C4-2B (cell line): ENCODE results near the gene HAX1.

Experiments used
- ZFX ChIP-seq: fragments of 450-650 bp; IDR thresholded peaks from 2 replicates; pipeline ENCODE4 v1.6.1; 2017
- TF ChIP-seq, protein P1 (sequence below): fragments of 450-650 bp; conservative IDR thresholded peaks from 2 replicates; pipeline ENCODE4 v1.5.1; 2017; ENCODE audit warnings: mild to moderate bottlenecking

DNA sequence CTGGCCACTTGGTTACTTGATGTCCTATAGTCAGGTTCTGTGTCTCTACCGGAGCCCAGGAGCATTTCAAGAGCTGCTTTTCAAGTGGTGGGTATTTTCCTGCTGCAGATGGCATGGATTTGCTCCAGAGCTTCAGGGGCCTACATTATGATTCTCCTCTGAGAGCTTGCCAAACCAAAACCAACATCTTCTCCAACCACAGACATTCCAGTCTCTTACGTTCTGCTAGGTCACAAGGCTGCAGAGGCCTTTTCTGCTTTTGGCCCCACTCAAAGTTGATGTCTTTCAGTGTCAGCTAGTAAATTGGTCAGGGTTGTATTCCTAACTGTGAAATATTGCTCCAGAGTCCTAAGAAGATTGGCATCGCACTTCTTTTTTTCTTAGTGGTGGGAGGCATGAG is 33.7 kb downstream of the HAX1 start:
- TF ChIP-seq, protein P1, sequence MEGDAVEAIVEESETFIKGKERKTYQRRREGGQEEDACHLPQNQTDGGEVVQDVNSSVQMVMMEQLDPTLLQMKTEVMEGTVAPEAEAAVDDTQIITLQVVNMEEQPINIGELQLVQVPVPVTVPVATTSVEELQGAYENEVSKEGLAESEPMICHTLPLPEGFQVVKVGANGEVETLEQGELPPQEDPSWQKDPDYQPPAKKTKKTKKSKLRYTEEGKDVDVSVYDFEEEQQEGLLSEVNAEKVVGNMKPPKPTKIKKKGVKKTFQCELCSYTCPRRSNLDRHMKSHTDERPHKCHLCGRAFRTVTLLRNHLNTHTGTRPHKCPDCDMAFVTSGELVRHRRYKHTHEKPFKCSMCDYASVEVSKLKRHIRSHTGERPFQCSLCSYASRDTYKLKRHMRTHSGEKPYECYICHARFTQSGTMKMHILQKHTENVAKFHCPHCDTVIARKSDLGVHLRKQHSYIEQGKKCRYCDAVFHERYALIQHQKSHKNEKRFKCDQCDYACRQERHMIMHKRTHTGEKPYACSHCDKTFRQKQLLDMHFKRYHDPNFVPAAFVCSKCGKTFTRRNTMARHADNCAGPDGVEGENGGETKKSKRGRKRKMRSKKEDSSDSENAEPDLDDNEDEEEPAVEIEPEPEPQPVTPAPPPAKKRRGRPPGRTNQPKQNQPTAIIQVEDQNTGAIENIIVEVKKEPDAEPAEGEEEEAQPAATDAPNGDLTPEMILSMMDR: no peak
- no peak for TF ChIP-seq ZFX
